Fibroblast of gingiva (primary cell): ENCODE measurements around the gene RMI2.

ENCODE experiments used
- DNase-seq: peaks from one replicate; pipeline ENCODE4 v3.0.0-alpha.2; 2011; ENCODE audit warnings: low read depth

RMI2 gene

GRCh38 chr16:11328172-11329070 is 16.8 kb upstream of the RMI2 start:
- DNase-seq, result peak; percentile 89

GRCh38 chr16:11329071-11329491 is 16.2 kb upstream of the RMI2 start:
- no peak for DNase-seq

GRCh38 chr16:11329891-11330290 is 15.4 kb upstream of the RMI2 start:
- DNase-seq, result no peak

GRCh38 chr16:11330526-11331237 is 14.6 kb upstream of the RMI2 start:
- no peak for DNase-seq

GRCh38 chr16:11331967-11332366 is 13.3 kb upstream of the RMI2 start:
- no peak for DNase-seq

- no peak for DNase-seq
Measured at GRCh38 chr16:11333010-11333409, 12.2 kb upstream of the RMI2 start.

- no peak for DNase-seq
Measured at GRCh38 chr16:11333702-11334101, 11.6 kb upstream of the RMI2 start.

- no peak for DNase-seq
Measured at GRCh38 chr16:11334831-11335404, 10.3 kb upstream of the RMI2 start.

DNA sequence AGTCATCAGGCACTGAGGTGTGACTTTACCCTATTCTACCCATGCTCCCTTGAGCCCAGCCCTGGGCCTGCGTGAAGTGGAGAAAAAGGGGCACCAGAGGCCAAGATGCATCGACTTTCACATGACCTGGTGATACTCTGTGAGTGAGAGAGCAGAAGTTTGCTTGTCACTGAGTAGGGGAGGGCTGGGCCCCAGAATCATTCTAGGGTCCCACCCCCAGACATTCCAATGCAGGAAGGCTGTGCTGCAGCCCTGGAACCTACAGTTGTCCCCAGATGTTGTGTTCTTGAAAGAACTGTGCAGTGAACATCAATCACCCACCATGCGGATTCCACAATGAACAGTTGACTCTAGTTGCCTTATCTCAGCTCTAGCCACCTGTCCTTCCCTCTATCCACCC is 6.2 kb upstream of the RMI2 start:
- DNase-seq, result no peak

DNA sequence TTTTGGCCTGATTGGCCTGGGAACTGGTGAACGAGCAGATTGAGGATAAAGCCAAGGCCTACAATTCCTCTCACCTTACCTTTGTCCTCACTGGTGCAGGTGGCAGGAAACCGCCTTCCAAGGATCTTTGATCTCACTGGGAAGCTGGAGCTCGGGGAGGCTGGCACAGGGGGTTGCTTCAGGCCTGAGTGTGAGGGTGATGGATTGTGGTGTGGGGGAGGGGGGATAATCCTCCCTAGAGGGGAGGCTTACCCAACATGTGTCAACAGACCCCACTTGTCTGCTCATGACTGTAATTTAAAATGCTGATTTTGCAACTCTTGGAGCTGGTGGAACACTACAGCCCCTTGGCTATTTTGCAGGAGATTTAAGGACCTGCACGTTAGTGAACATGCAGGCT is 4.5 kb upstream of the RMI2 start:
- DNase-seq, result no peak

DNA sequence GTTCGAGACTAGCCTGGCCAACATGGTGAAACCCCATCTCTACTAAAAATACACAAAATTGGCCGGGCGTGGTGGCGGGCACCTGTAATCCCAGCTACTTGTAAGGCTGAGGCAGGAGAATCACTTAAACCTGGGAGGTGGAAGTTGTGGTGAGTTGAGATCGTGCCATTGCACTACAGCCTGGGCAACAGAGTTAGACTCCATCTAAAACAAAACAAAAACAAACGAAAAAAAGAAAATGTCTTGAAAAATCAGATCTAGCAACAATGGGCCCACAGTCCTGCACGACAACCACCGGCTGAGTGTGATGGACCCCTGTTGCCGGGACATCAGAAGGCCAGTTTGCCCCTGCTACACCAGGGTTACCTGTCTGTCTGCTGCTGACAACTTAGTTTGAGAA is 3.9 kb upstream of the RMI2 start:
- no peak for DNase-seq

DNA sequence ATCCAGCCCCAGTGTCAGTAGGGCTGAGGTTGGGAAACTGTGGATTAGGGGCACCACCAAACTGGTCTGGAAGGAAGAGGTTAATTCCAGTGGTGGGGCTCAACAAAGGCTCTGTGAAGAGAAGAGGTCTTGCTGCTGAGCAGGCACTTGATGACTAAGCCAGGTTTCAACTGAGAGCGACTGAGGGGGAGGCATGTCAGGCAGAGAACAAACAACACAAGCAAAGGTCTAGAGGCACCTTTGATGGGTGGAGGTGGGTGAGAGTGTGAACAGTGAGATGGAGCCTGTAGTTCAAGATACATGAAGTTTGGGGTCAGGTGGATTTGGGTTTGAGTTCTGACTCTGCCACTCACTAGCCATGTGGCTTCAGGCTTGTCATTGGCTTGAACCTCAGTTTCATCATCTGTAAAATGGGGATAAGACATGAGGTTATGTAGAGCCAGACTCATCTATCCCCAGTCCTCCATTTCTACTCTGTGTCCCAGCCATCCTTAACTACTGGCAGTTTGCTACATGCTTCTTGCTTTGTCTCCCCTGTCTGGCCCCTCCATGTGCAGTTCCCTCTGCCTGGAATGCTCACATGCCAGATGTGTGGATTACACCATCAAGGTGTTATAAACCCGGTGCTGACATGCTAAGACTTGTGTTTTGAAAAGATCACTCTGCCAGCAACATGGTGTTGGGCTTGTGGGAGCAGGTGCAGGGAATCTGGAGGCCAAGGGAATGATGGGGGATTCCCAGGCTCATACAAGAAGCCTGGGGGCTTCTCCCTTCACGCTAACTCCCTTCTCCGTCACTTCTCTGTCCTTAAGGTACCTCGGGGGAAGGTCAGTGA is 3.0 kb upstream of the RMI2 start:
- DNase-seq, result no peak

- DNase-seq, result no peak
Measured at GRCh38 chr16:11346700-11347319, 1.6 kb downstream of the RMI2 start.

GRCh38 chr16:11347831-11348230 is 2.6 kb downstream of the RMI2 start:
- no peak for DNase-seq

DNA sequence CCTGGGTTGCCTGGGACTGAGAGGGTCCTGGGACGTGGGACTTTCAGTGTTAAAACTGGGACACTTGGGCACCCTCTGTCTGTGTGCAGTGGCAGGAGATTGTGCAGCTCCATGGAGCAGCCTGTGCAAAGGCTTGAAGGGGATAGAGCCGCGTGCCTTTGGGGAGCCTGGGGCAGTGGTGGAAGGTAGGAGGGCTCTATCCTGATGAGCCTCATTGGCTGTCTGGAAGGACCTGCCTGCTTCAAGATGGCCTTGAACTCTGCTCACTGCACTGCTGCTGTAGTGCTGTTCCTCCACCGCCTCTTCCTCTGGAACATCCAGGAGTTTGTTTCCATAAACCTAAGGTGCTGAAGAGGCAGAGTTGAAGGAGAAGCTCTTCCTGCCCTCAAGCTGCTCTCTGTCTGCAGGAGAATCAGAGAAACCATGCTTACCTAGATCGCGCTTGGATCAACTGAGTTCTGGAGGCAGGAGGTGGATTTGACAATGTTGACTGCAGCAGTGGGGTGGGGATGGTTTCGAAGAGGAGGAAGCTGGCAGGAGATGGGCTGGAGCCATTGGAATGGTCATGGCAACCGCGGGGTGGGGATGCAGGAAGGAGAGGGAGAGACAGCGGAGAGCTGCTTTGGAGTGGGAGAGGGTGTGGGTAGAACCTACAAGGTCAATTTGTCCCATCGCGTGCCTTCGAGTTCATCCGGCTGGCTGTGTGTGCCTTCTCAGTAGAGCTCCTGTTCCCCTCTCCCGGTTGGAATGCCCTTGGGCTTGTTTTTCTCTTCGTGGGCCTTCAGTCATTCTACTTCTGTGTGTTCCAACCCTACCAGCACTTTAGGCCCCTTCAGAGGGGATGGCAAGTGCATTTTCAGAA is 3.7 kb downstream of the RMI2 start:
- DNase-seq, result no peak

GRCh38 chr16:11349599-11350276 is 4.5 kb downstream of the RMI2 start:
- peak; percentile 87 for DNase-seq

GRCh38 chr16:11350519-11350918 is 5.3 kb downstream of the RMI2 start:
- no peak for DNase-seq

DNA sequence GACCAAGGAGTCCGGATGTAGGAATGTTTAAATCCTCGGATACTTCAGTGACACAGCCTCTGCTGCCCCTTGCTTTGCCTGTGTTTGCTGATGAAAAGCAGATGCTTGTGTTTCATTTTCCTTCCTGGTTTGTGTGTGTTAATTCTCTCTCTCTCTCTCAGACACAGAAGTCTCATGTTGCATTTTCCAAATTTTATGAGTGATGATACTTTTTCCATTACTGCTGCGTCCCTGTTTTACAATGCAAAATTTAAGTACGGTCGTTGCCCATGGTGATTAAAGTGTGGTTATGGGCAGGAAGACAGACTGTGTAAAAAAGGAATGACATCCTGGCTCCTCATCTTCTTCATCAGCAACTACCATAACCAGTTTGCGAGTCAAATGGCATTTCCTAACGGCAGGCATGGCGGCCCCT is 5.7 kb downstream of the RMI2 start:
- DNase-seq, result peak; percentile 94

DNA sequence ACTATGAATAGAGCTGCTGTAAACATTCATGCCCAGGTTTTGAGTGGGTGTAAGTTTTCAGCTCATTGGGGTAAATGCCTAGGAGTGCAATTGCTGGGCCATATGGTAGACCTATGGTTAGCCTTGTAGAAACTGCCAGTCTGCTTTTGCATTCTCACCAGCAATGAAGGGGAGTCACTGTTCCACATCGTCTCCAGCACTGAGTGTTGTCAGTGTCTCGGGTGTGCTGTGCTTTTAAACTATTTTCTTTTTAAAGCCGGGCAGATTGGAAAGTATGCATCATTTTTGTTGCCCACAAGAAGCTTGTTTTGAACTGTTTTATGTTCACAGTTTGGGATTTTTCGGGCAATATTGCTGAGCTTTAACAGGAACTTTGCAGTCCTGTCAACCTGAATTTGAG is 7.9 kb downstream of the RMI2 start:
- DNase-seq, result no peak

DNA sequence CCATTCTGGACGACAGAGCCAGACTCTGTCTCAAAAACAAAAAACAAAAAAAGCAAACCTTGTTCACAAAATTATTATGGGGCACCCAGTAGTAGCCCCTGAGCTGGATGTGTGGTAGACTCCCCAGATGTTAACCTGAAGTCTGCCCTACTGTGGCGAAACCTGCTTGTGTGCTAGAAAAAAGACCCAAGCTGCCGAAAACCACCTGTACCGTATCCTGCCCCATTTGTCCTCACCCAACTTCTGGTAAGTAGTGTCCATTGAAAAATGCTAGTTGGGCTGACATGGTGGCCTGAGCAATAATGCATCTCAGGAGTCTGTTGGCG is 9.1 kb downstream of the RMI2 start:
- DNase-seq, result no peak
